Stomach (tissue), 4 donors: ENCODE results near the gene SEMA6C.

Experiments used
- CTCF ChIP-seq, 7 experiments: fragments of 450-650 bp in 4 of 7; fragments of 200-600 bp in 3 of 7; sonication (generic) in 3 of 7; IDR thresholded peaks; one replicate each; pipeline ENCODE4 v1.5.1; 2016 to 2019; ENCODE audit warnings: antibody characterized with exemption in 7 of 7, control low read depth in 2 of 7, mild to moderate bottlenecking in 1 of 7
- POLR2A ChIP-seq, 4 donors: fragments of 450-650 bp; IDR thresholded peaks; one replicate each; pipeline ENCODE4 v1.6.1; 2016; ENCODE audit warnings: antibody characterized with exemption in 4 of 4, control low read depth in 2 of 4, mild to moderate bottlenecking in 1 of 4, moderate library complexity in 1 of 4
- POLR2AphosphoS5 ChIP-seq, 3 donors: sonication (generic); formaldehyde crosslinking; IDR thresholded peaks; one replicate each; pipeline ENCODE4 v1.6.1; 2016; ENCODE audit warnings: antibody characterized with exemption in 3 of 3

- TF ChIP-seq POLR2A (IDR thresholded peaks at IDR 0.05) (no peak), CTCF (IDR thresholded peaks at IDR 0.05) (no peak), POLR2AphosphoS5 (IDR thresholded peaks at IDR 0.05) (no peak)
Measured at GRCh38 chr1:151193856-151194255, 47.4 kb upstream of the SEMA6C start.
